Activated T-cell treated with anti-CD3 and anti-CD28 coated beads, Interleukin-2, amount 50 U/mL, for 1 hour (primary cell): ENCODE data around the gene SIGLEC11.
"Not testable (repeated sequence)": the region's sequence is repeated elsewhere in the genome, so short reads cannot be mapped to it uniquely, and the experiment has no call there.

Experiments used
- DNase-seq: peaks from one replicate; pipeline ENCODE4 v3.0.0-alpha.2; 2020

SIGLEC11 gene

DNA sequence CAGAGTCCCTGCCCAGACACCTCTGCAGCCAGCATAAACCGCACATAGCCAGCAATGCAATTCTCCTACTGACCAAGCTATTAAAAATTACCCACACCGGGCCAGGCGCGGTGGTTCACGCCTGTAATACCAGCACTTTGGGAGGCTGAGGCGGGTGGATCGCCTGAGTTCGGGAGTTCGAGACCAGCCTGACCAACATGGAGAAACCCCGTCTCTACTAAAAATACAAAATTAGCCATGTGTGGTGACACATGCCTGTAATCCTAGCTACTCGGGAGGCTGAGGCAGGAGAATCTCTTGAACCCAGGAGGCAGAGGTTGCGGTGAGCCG, 36.1 kb downstream of the SIGLEC11 start:
- not testable (repeated sequence) for DNase-seq

DNA sequence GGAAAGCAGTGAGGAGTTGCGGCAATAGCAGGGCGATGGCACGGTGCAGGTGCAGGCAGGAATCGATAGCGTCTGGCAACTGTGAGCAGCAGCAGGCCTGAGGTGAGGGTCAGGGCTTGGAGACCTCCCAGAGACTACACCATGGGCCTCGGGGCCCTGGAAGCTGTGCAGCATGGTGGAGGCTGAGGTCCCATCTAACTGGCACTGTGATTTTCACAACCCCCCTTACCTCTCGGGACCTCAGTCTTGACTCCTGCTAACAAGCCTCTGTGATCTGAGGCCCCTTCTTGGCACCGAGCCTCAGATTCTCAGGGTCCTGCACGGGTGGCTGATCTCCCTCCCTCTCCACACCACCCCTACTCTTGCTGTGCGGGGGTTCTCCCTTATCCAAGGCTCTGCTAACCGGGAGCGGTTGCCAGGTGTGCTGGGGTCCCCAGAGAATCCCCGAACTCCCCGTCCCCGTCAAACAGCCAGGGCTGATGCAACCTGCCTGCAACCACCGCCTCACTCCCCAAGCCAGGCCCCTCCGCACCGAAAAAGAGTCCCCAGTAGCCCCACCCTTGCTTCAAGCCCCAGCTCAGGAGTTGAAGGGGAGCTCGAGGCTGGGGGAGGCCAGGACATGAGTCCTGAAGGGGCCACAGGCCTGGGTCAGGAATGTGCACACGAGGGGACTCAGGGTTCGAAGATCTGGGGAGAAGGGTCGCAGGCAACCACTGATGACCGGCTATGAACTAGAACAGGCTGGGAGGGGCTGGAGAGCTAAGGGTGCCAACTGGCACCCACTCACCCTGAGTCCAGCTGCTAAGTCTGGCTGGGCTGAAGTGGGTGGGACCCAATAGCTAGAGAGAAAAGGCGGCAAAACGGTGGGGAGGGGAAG, 36.7 kb downstream of the SIGLEC11 start:
- no peak for DNase-seq

GRCh38 chr19:49923055-49924003, 37.6 kb downstream of the SIGLEC11 start:
- DNase-seq = no peak

GRCh38 chr19:49921871-49922795, 38.8 kb downstream of the SIGLEC11 start:
- DNase-seq = no peak

GRCh38 chr19:49920624-49921363, 40.2 kb downstream of the SIGLEC11 start:
- DNase-seq = no peak

DNA sequence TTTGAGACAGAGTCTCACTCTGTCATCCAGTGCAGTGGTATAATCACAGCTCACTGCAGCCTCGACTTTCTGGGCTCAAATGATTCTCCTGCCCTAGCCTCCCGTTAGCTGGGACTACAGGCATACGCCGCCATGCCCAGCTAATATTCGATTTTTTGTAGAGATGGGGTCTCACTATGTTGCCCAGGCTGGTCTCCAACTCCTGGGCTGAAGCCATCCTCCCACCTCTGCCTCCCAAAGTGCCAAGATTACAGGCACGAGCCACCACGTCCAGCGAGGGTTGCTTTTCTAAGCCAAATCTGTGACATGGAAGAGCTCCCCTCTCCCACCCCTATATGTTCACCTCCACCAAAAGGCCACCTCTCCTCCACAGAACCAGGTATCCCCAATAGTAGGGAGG, 42.9 kb downstream of the SIGLEC11 start:
- no peak for DNase-seq

GRCh38 chr19:49916839-49917733, 43.9 kb downstream of the SIGLEC11 start:
- DNase-seq = no peak

DNA sequence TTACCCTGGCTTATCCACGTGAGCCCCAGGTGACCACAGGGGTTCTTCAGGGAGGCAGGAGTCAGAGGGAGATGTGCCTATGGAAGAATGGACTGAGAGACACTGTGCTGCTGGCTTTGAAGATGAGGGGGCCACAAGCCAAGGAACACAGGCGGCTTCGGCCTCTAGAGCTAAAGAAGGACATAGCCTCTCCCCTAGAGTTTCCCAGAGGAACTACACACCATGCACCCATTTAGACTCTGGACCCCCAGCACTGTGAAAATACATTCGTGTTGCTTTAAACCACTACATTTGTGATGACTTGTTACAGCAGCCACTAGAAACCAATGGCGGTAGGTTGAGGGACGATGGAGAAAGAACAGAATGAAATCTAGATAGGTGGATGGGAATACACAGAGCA, 45.7 kb downstream of the SIGLEC11 start:
- no peak for DNase-seq

DNA sequence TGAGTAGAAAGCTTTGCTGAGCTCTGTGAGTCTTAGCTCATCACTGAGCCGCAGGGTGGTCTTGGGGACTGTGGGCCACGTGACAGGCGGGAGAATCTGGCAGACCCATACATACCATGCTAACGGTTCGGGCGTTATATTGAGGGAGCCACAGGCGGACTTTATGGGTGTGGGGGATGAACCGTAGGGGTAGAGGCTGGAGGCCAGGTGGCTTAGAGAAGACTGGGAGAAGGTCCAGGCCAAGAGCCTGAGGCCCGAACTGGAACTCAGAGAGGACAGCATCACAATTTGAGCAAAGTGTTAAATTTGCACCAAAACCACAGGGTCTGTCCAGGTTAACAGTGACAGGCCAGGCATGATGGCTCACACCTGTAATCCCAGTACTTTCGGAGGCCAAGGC, 47.3 kb downstream of the SIGLEC11 start:
- no peak for DNase-seq

- no peak for DNase-seq
Measured at GRCh38 chr19:49912965-49913685, 47.8 kb downstream of the SIGLEC11 start.

DNA sequence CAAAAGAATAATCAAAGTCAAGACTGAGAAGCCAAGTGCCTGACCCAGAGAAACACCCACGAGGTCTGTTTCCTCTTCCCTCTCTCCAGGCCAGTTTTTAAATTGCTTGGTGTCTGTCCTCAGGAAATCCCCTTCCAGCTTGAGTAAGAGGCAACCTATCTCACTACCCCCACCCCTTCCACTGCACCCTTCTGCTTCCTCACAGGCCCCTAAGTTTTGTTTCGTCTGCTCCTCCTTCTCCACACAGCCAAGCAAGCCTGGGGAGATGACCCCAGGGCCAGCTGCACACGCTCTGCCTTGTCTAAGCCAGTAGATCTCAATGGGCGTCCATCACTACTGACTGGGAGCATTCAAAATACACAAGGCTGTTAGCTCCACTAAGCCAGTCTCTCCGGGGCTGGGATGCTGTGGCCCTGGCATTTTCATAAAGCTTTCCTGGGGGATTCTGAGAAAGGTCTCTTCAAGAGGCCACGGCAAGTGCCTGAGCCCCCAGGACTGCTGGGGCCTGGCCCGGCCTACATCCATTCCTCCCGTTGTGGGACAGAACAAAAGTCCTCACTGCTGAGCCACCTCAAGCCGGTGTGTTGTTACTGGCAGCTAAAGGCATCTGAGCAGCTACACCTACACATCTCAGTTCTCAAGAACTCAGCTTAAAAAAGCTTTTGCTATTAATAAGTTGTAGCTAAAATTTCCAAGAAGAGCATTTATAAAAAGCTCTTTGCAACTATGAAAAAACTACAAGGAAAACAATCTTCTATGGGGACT, 49.4 kb downstream of the SIGLEC11 start:
- no peak for DNase-seq

GRCh38 chr19:49910179-49910578, 50.8 kb downstream of the SIGLEC11 start:
- no peak for DNase-seq

GRCh38 chr19:49908480-49909420, 52.2 kb downstream of the SIGLEC11 start:
- no peak for DNase-seq

- no peak for DNase-seq
Measured at GRCh38 chr19:49907745-49908446, 53.1 kb downstream of the SIGLEC11 start.

- DNase-seq = no peak
Measured at GRCh38 chr19:49906879-49907564, 54.0 kb downstream of the SIGLEC11 start.

DNA sequence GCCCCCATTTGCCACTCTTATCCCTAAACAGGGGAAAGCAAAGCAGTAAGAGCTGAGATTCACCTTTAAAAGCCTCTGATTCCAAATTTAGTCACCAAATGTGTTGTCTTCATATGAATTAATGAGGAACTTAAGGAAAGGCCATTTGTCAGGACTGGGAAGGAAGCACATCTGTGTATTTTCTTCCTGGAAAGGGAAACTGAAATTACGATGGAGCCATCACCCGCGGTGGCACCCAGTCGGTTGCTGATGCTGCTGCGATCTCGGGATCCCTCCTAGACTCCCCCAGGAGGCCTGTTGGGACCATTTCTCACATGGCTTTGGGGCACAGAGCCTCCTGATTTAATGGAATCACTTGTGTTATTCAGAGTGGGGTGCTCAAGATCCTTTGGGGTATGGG, 56.8 kb downstream of the SIGLEC11 start:
- DNase-seq = no peak
